Suprapubic skin (tissue), 3 donors: ENCODE data around the gene GSG1.

Experiments used
- CTCF ChIP-seq, 2 donors: fragments of 200-600 bp in 1 of 2; fragments of 450-650 bp in 1 of 2; sonication (generic) in 1 of 2; IDR thresholded peaks; one replicate each; pipeline ENCODE4 v1.5.1; 2016 to 2019; ENCODE audit warnings: antibody characterized with exemption in 2 of 2, mild to moderate bottlenecking in 1 of 2, moderate library complexity in 1 of 2
- EP300 ChIP-seq: sonication (generic); formaldehyde crosslinking; IDR thresholded peaks from one replicate; pipeline ENCODE4 v1.6.1; 2017; ENCODE audit warnings: antibody characterized with exemption

- TF ChIP-seq EP300 (no peak), CTCF (IDR thresholded peaks at IDR 0.05) (no peak)
Measured at GRCh38 chr12:13062669-13063068, 40.8 kb downstream of the GSG1 start.
